Measurements from ENCODE around the gene TSC2.
"Not testable (repeated sequence)": the region's sequence is repeated elsewhere in the genome, so short reads cannot be mapped to it uniquely, and the experiment has no call there.

TSC2 gene

GRCh38 chr16:2030036-2030435 lies 17.7 kb upstream of the TSC2 start:
- no peak for DNase-seq (ENCODE audit: low read depth in 2 of 2)

GRCh38 chr16:2031081-2031577 lies 16.7 kb upstream of the TSC2 start:
- DNase-seq (ENCODE audit: low read depth in 2 of 2) = no peak

- no peak for DNase-seq (ENCODE audit: low read depth in 2 of 2)
These were observed 15.3 kb upstream of the TSC2 start for GRCh38 chr16:2032285-2033056.

GRCh38 chr16:2033057-2033908 lies 14.5 kb upstream of the TSC2 start:
- DNase-seq (ENCODE audit: low read depth in 2 of 2) = no peak

GRCh38 chr16:2033909-2034695 lies 13.7 kb upstream of the TSC2 start:
- DNase-seq (ENCODE audit: low read depth in 2 of 2) = not testable (repeated sequence)

- DNase-seq (ENCODE audit: low read depth in 2 of 2) = no peak
These were observed 12.9 kb upstream of the TSC2 start for GRCh38 chr16:2034696-2035430.

- no peak for DNase-seq (ENCODE audit: low read depth in 2 of 2)
These were observed 12.2 kb upstream of the TSC2 start for GRCh38 chr16:2035431-2036199.

- DNase-seq (ENCODE audit: low read depth in 2 of 2) = no peak
These were observed 11.4 kb upstream of the TSC2 start for GRCh38 chr16:2036200-2036966.

- no peak for DNase-seq (ENCODE audit: low read depth in 2 of 2)
These were observed 10.7 kb upstream of the TSC2 start for GRCh38 chr16:2037115-2037514.

GRCh38 chr16:2037647-2038381 lies 10.0 kb upstream of the TSC2 start:
- DNase-seq (ENCODE audit: low read depth in 2 of 2) = peak in 1 of 2 experiments; percentile 53

GRCh38 chr16:2038382-2039231 lies 9.2 kb upstream of the TSC2 start:
- DNase-seq (ENCODE audit: low read depth in 2 of 2) = no peak

GRCh38 chr16:2039274-2040031 lies 8.3 kb upstream of the TSC2 start:
- DNase-seq (ENCODE audit: low read depth in 2 of 2) = peak; percentile 63 to 64

- DNase-seq (ENCODE audit: low read depth in 2 of 2) = no peak
These were observed 7.6 kb upstream of the TSC2 start for GRCh38 chr16:2040041-2040786.

- DNase-seq (ENCODE audit: low read depth in 2 of 2) = no peak
These were observed 6.8 kb upstream of the TSC2 start for GRCh38 chr16:2040787-2041522.

GRCh38 chr16:2042171-2042985 lies 5.4 kb upstream of the TSC2 start:
- no peak for DNase-seq (ENCODE audit: low read depth in 2 of 2)
